HG03060 (cell line): ENCODE results near the gene ZNF337.
"Not testable (repeated sequence)": the region's sequence is repeated elsewhere in the genome, so short reads cannot be mapped to it uniquely, and the experiment has no call there.

Experiments used
- ATAC-seq: cut with Tn5 transposase; IDR thresholded peaks from one replicate; pipeline ENCODE4 v1.9.1; 2021; ENCODE audit warnings: low read depth, moderate number of reproducible peaks; ENCODE audit not compliant: unreplicated experiment

ZNF337 gene

DNA sequence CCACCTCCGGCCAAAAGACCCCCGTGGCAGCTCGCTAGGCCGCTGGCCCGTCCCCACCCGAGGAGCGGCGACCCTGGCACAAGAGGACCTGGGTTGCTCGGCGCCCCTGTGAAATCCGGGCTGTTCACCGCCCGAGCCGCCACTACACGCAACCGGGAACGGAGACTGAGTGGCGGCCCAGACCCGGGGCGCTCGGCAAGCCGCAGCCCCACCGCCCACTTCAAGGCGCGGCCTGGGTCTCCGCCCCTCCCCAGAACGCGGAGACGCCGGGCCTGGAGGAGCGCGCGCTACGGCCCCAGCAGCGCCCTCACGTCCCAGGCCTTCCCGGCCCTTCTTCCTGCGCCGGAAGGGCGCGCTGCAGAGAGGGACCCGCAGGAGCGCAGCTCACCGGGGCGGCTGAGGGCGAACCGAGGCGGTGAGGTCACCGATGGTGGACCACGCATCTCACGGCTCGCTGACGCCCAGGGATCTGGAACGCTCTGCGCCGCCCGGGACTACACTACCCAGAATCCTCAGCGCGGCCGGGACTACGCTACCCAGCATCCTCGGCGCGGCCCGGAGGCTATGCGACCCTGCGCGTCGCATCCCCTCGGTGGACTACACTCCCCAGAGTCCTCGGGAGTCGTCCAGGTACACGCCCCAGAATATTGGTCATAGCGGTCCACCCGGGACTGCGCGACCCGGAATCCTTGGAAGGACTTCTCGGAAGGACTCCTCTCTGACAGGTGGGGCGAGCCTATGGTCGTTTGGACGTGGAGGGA is at the start of gene ZNF337:
Gene ZNF337, minus strand, starts transcription at position 483 of the 761 bp plus-strand sequence. CDS start 10,436 bp downstream, outside the sequence.
- peak; percentile 92 for ATAC-seq

DNA sequence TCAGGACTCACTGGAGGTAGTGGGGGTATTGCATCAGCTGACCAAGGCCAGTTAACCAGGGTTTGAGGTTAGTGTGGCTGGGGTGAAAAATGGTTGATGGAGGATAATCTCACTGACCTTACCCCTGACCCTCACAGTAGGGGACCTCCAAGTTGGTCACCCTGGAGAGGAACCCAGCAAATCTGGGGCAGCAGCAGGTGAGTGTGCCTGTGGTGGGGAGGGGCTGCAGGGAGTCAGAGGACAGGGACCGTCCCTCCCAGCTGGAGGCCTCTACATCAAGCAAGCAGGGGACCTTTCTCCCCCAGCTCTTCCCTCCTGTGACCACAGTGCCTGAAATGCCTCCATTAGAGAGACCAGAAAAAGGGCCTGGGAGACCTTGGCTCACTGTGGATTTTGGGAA is 49.1 kb upstream of the ZNF337 start:
- ATAC-seq: no peak

DNA sequence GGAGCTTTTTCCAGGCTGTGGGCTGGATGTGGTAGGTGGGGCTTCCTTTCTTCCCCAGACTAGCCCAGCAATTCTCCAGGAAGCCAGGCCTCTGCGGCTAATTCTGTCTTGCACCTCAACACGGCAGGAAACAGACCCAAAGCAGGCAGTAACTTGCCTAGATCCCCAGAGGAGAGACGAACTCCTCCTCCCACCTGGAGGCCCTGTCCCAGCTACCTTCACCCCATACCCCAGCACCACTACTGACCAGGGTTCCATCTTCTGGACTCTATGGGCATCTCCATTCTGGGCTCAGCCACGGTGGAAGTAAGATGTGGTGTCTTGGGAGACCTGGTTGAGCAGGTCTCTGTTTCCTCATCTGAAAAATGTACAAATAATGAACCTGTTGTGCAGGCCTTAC is 48.4 kb upstream of the ZNF337 start:
- ATAC-seq: no peak

DNA sequence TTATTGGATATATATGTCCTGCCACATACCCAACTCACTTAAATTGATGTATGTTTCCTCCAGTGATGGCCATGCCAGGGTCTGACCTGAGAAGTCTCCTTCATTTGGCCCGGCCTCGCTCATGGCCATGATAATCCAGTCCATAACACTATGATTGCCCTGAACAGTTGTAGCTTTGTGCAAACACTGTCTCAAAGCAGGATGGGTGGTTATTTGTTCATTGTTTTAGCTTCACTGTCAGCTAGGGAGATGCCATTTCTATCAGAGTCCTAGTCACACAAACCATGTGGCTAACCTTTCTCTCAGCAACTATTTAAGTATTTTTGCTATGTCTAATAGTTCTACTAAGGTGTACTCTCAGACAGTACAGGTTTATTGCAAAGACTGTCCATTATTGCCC is 47.6 kb upstream of the ZNF337 start:
- no peak for ATAC-seq

GRCh38 chr20:25741088-25741487 is 44.4 kb upstream of the ZNF337 start:
- no peak for ATAC-seq

DNA sequence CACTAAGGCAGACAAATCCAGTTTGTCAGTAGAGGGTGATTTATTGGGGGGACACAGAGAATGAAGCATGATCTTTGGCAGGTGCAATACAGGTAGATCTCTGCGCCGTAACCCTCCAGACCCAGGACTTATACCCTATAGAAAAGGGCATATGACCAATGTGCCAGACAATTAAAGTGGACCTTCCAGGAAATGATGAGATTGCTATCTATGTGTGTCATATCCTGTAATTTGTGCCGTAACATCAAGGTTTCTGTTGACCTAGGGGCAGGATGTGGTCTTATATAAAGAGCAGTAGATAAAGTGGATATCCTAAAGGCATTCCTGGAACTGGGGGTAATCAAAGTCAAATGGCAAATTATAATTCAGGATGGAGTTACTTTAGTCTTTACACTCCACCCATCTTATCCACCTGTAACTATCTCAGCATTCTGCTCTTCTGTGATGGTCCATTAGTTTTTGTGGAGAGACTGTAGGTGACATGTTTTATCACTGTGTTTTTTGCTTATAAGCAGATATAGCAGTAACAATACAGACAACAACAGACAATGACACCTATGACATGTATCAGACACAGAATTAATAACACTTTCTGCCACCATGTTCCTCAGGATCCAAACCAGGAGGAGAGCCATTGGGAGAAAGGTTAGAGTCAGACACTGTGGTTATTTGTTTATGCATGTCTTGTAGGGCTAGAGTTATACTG is 43.1 kb upstream of the ZNF337 start:
- ATAC-seq: no peak

DNA sequence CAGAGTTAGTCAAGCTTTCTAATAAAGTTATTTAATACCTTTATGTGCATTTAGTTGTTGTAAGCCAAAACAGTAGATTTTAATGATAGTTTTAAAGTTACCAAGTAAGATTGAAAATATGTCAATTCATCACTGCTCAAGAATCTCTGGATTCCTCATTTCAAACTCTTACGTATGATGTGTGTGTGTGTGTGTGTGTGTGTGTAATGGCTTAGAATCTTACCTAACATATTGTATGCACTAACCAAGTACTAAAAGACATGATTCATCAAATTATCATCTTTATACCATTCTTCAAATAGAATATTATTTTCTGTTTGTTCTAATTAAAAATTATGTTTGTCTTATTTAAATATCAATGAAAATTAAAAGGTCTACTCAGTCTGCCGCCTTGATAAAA is 41.5 kb upstream of the ZNF337 start:
- ATAC-seq: no peak

DNA sequence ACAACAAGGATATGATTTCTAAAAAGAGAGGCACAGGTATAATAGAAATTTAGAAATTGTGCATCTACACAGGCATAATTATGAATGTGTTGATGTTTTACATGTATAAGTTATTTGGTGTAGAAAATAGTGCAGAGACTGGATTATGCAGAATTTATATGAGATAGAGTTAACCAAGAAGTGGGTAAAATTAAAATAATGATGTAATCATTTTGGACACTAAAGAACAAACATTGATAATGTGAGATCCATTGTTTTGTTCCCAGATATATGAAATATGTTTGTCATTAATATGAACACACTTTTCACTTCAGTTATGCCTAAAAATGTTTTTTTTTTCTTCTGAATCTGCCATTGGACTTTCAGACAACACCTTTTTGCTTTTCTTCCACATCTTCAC is 37.2 kb upstream of the ZNF337 start:
- ATAC-seq: no peak

DNA sequence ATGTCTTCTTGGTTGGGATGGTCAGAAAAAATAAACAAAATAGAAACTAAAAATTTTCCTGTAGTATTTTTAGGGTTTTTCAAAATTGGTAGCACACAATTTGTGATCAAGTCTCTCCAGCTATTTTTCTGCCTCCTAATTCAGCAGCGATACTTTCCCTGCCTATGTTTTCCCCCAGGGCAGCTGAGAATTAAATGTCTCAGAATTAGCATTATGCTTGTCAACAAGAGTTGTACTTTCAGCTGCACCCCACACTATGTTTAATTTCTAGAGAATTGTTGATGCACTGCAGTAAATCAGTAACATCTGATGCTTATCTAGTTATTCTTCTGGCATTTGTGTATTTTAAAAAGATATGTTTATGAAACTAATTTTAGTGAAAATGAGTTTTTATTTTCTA is 34.2 kb upstream of the ZNF337 start:
- ATAC-seq: no peak

DNA sequence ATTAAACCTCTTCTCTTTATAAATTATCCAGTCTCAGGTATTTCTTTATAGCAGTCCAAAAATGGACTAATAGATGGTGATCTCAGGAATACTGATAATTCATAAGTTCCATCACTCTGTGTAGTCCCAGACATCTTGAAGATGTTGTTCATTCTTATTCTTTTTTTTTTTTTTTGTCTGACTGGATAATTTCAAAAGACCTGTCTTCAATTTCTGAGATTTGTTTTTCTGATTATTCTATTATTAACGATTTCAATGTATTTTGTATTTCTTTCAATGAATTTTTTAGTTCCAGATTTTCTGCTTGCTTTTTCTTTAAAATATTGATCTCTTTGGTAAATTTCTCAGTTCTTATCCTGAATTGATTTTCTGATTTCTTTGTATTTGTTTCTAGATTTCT is 29.7 kb upstream of the ZNF337 start:
- ATAC-seq: no peak

DNA sequence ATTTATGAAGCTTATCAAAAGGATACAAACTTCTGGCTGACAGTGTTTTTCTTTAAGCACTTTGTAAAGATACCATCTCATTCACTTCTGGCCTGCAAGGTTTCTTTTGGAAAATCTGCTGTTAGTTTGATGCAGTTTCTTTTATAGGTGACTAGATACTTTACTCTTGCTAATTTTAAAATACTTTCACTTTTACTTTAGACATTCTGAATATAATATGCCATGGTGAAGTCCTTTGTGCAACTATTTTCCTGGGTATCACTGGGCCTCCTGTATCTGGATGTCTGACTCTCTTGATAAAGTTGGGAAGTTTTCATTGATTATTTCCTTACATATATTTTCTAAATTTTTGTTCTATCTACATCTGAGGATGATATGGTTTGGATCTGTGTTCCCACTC is 29.0 kb upstream of the ZNF337 start:
- ATAC-seq: no peak

DNA sequence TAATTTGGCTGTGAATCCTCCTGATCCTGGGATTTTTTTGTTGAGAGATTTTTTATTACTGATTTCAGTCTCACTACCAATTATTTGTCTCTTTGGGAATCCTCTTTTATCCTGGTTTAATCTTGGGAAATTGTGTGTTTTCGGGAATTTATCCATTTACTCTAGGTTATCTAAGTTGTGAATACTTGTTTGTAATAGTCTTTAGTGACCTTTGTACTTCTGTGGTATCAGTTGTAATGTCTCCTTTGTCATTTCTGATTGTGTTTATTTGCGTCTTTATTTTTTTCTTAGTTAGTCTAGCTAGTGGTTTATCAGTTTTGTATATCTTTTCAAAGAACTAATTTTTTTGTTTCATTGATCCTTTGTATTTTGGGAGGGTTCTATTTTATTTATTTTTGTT is 27.3 kb upstream of the ZNF337 start:
- ATAC-seq: no peak

DNA sequence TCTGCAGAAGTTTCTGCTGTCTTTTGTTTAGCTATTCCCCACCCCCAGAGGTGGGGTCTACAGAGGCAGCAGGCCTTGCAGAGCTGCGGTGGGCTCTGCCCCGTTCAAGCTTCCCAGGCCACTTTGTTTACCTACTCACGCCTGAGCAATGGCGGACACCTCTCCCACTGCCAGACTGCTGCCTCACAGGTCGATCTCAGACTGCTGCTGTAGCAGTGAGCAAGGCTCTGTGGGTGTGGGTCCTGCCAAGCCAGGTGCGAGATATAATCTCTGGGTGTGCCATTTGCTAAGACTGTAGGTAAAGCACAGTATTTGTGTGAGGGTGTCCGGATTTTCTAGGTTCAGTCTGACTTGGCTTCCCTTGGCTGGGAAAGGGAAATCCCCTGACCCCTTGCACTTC is 23.6 kb upstream of the ZNF337 start:
- no peak for ATAC-seq

GRCh38 chr20:25718896-25719809 is 22.5 kb upstream of the ZNF337 start:
- not testable (repeated sequence) for ATAC-seq

- ATAC-seq: no peak
These were observed 11.0 kb upstream of the ZNF337 start for GRCh38 chr20:25707695-25708094.

DNA sequence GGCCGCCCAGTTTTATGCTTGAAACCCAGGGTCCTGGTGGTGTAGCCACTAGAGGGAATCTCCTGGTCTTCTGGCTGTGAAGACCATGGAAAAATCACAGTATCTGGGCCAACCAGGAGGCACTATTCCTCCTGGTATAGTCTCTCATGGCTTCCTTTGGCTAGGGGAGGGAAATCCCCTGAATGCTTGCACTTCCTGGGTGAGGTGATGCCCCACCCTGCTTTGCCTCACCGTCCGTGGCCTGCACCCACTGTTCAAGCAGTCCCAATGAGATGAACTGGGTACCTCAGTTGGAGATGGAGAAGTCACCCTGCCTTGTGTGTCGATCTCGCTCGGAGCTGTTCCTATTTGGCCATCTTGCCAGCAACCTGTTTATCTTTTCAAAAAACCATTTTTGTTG is 10.1 kb upstream of the ZNF337 start:
- ATAC-seq: no peak

DNA sequence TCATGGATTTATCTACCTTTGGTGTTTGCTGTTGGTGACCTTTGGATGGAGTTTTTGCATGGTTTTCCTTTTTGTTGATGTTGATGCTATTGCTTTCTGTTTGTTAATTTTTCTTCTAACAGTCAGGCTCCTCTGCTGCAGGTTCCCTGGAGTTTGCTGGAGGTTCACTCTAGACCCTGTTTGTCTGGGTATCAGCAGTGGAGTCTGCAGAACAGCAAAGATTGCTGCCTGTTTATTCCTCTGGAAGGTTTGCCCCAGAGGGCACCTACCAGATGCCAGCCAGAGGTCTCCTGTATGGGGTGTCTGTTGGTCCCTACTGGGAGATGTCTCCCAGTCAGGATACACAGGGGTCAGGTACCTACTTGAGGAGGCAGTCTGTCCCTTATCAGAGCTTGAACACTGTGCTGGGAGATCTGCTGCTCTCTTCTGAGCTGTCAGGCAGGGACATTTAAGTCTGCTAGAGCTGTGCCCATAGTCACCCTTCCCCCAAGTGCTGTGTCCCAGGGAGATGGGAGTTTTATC is 9.2 kb upstream of the ZNF337 start:
- no peak for ATAC-seq

- not testable (repeated sequence) for ATAC-seq
These were observed 7.7 kb upstream of the ZNF337 start for GRCh38 chr20:25704303-25704702.

GRCh38 chr20:25700835-25701234 is 4.2 kb upstream of the ZNF337 start:
- not testable (repeated sequence) for ATAC-seq

DNA sequence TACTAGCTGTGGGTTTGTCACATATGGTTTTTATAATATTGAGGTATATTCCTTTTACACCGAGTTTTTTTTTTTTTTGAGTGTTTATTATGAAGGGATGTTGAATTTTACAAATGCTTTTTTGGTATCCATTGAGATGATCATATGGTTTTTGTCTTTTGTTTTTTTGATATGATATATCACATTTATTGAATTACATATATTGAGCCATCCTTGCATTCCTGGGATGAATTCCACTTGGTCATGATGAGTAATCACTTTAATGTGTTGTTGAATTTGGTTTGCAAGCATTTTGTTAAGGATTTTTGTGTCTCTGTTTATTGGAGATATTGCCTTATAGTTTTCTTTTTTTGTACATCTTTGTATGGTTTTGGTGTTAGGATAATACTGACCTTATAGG is 3.3 kb upstream of the ZNF337 start:
- no peak for ATAC-seq

- ATAC-seq: no peak
These were observed 436 bp upstream of the ZNF337 start for GRCh38 chr20:25697132-25697446.
